Lower lobe of right lung (tissue), 2 donors: ENCODE results near the gene PFDN2. TPM values are rescaled to one million over a fixed set of nuclear protein-coding genes. Genes with fewer than 3 reads are reported as not detected.

Experiments used
- ATAC-seq, 2 donors: fragments of 200-7000 bp; cut with Tn5 transposase; one replicate each; pipeline ENCODE4 v1.9.1; 2020 to 2022; ENCODE audit warnings: mild to moderate bottlenecking in 2 of 2, moderate library complexity in 2 of 2
- DNase-seq: peaks from one replicate; pipeline ENCODE4 v3.0.0-alpha.2; 2020
- H3K27ac ChIP-seq: fragments of 200-600 bp; one replicate; pipeline ENCODE4 v1.8.0; 2022
- H3K27me3 ChIP-seq: fragments of 200-600 bp; one replicate; pipeline ENCODE4 v1.8.0; 2022; ENCODE audit warnings: low read depth
- H3K36me3 ChIP-seq: fragments of 200-600 bp; one replicate; pipeline ENCODE4 v1.8.0; 2022; ENCODE audit warnings: mild to moderate bottlenecking
- H3K4me1 ChIP-seq: fragments of 200-600 bp; one replicate; pipeline ENCODE4 v1.8.0; 2022
- H3K4me3 ChIP-seq: fragments of 200-600 bp; one replicate; pipeline ENCODE4 v1.8.0; 2022; ENCODE audit warnings: mild to moderate bottlenecking
- H3K9me3 ChIP-seq: fragments of 200-600 bp; one replicate; pipeline ENCODE4 v1.8.0; 2022
- intact Hi-C: fragments of 100-400 bp; cut with DNase I; formaldehyde crosslinking; loops from one replicate; pipeline ENCODE4 v1.11.0; 2022
- total RNA-seq: library from RNA; stranded (reverse); fragmentation: NEBNext Ultra II Directional; extraction: Animal tissue kit (Norgen Biotek cat#: 25700); gene quantifications from one replicate; pipeline ENCODE4 v1.2.1, GENCODE V29; 2021
- TF ChIP-seq, protein P1 (sequence below): fragments of 200-600 bp; IDR thresholded peaks from one replicate; pipeline ENCODE4 v1.8.0; 2022; ENCODE audit warnings: antibody characterized with exemption, mild to moderate bottlenecking
- donor health status: DM: no; HTN: yes; CAD: no; lungs with severe emphysema.

PFDN2 gene
- total RNA-seq, 1 donor from 2014 or later: 46.2 TPM

DNA sequence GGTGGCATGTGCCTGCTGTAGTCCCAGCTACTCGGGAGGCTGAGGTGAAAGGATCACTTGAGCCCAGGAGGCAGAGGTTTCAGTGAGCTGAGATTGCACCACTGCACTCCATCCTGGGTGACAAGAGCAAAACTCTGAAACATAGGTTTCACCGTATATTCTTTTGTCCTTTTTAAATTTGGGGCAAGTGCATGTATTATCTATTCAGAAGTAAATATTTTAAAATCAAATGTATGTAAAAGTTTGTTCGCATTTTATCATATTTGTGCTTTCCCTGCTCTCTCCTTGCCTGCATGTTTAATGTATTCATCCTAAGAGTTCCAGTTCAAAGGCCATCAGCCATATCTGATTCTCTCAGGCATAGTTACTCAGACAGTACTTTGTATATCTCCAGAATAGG, 28.0 kb upstream of the PFDN2 start:
- H3K27ac ChIP-seq: no peak overlapping the region
- H3K9me3 ChIP-seq: no peaks in the 10 kb centered on the region
- no peaks in the 10 kb centered on the region for H3K36me3 ChIP-seq
- intact Hi-C loops: no loop called here
- TF ChIP-seq, protein P1, sequence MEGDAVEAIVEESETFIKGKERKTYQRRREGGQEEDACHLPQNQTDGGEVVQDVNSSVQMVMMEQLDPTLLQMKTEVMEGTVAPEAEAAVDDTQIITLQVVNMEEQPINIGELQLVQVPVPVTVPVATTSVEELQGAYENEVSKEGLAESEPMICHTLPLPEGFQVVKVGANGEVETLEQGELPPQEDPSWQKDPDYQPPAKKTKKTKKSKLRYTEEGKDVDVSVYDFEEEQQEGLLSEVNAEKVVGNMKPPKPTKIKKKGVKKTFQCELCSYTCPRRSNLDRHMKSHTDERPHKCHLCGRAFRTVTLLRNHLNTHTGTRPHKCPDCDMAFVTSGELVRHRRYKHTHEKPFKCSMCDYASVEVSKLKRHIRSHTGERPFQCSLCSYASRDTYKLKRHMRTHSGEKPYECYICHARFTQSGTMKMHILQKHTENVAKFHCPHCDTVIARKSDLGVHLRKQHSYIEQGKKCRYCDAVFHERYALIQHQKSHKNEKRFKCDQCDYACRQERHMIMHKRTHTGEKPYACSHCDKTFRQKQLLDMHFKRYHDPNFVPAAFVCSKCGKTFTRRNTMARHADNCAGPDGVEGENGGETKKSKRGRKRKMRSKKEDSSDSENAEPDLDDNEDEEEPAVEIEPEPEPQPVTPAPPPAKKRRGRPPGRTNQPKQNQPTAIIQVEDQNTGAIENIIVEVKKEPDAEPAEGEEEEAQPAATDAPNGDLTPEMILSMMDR: no peak
- no peak overlapping the region for H3K4me3 ChIP-seq
- no peak for DNase-seq
- H3K27me3 ChIP-seq: no peaks in the 10 kb centered on the region
- no peak for ATAC-seq
- H3K4me1 ChIP-seq: no peaks in the 10 kb centered on the region

DNA sequence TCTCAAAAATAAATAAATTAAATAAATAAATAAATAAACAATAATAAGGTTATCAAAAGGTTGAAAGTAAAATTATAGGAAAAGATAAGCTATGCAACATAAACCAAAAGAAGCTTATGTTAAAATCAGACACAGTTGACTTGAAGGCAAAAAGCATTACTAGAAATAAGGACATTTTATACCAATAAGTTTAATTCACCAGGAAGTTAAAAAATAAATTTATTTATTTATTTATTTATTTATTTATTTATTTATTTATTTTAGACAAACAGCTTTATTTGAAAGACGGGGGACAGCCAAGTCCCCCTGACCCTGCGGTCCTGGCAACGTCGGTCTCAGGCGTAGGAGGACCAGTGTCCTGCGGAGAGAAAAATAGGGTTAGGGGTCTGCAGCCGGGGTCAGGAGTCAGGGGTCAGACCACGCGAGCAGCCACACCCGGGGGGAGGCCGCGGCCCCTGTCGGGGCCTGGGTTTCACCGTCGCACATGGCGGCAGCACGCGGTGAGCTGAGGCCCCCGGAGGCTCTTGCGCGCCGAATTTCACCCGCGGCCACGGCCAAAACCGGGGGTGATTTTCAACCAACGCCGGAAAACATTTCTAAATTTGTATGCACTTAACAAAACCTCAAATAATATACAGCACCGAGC, 23.0 kb upstream of the PFDN2 start:
- Histone ChIP-seq H3K4me1 (peaks cover 28% of the 10 kb centered on the region), H3K4me3 (no peak overlapping the region), H3K27me3 (no peaks in the 10 kb centered on the region), H3K27ac (no peak overlapping the region), H3K36me3 (no peaks in the 10 kb centered on the region), H3K9me3 (no peaks in the 10 kb centered on the region)
- DNase-seq: no peak
- intact Hi-C loops: no loop called here
- no peak for ATAC-seq
- TF ChIP-seq, protein P1: no peak

DNA sequence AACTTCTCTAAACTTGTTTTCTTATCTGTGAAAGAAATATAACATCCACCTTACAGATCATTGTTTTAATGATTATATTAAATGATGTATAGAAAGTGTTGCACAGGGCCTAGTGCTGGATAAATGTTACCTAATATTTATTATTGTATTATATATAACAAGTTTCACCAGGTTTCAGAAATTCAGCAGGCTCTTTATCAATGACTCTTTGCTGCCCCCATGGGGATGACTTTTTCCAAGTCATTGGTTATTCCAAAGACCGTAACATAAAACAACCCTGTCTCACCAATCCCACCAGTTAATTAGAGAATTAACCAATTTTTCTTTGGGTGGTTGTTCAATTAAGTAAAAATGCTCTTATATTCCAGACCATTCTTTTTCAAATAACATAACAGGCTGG, 21.9 kb upstream of the PFDN2 start:
- DNase-seq: no peak
- Histone ChIP-seq H3K4me3 (no peak overlapping the region), H3K4me1 (peaks cover 28% of the 10 kb centered on the region), H3K36me3 (no peaks in the 10 kb centered on the region), H3K27ac (no peak overlapping the region), H3K9me3 (no peaks in the 10 kb centered on the region), H3K27me3 (no peaks in the 10 kb centered on the region)
- TF ChIP-seq, protein P1: peak; percentile 49
- intact Hi-C loops: no loop called here
- peak; percentile 32 to 66 for ATAC-seq

DNA sequence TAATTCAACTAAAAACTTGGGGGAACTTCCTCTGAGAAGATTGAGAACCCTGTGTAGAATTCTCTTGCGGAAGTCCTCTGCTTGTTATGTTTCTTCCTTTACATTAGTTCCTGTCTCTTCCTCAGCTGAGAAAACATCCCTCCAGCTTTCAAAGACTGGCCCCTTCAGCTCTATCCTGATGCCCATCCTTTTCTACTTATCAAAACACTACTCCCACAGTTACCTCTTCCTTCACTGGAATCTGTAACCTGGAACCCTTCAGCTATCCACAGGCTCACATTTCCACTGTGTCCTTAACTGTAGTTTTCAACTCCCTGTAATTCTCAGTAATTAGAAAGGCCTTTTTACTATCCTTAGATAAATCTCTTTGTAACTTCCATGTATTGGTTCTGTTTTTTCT, 20.6 kb upstream of the PFDN2 start:
- Histone ChIP-seq H3K36me3 (no peaks in the 10 kb centered on the region), H3K27ac (peak overlapping the region; percentile 9), H3K27me3 (no peaks in the 10 kb centered on the region), H3K9me3 (no peaks in the 10 kb centered on the region), H3K4me3 (no peak overlapping the region), H3K4me1 (peaks cover 39% of the 10 kb centered on the region)
- ATAC-seq: no peak
- intact Hi-C loops: no loop called here
- no peak for DNase-seq
- TF ChIP-seq, protein P1: no peak

DNA sequence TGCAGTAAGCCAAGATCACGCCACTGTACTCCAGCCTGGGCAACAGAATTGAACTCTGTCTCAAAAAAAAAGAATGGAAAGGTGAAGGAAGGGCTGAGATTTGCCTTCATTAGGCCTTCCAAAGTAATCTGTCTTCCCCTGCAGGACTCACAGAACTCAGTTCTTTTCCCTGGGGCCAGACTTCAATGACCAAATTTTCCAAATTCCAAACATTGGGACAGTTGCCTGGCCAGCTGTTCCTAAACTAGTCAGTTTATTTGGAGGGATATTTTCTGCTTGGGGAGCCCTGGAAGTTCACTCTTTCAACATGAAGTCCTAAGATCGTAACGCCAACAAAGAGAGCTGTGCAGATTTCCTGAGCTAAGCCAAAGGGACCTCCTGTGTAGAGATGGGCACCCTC, 20.0 kb upstream of the PFDN2 start:
- no peak for ATAC-seq

More for the DNA sequence above, 20.0 kb upstream of the PFDN2 start:
- TF ChIP-seq, protein P1: no peak
- H3K27ac ChIP-seq: peak overlapping the region; percentile 9
- intact Hi-C loops: no loop called here
- no peak overlapping the region for H3K4me3 ChIP-seq
- no peak for DNase-seq
- H3K27me3 ChIP-seq: no peaks in the 10 kb centered on the region
- peaks cover 39% of the 10 kb centered on the region for H3K4me1 ChIP-seq
- H3K36me3 ChIP-seq: no peaks in the 10 kb centered on the region
- no peaks in the 10 kb centered on the region for H3K9me3 ChIP-seq
